ENCODE measurements around the gene FMNL2.
"Not testable (repeated sequence)": the region's sequence is repeated elsewhere in the genome, so short reads cannot be mapped to it uniquely, and the experiment has no call there.

Gene FMNL2

GRCh38 chr2:152504618-152505017 is 169.6 kb downstream of the FMNL2 start:
- no peak for DNase-seq

- DNase-seq: no peak
These were observed 170.5 kb downstream of the FMNL2 start for GRCh38 chr2:152505495-152505906.

- DNase-seq: no peak
These were observed 171.9 kb downstream of the FMNL2 start for GRCh38 chr2:152506843-152507242.

GRCh38 chr2:152507907-152508306 is 172.9 kb downstream of the FMNL2 start:
- no peak for DNase-seq

GRCh38 chr2:152508446-152508845 is 173.5 kb downstream of the FMNL2 start:
- no peak for DNase-seq

GRCh38 chr2:152509772-152510491 is 175.0 kb downstream of the FMNL2 start:
- DNase-seq: no peak

GRCh38 chr2:152510621-152511020 is 175.6 kb downstream of the FMNL2 start:
- DNase-seq: no peak

- no peak for DNase-seq
These were observed 177.0 kb downstream of the FMNL2 start for GRCh38 chr2:152511981-152512380.

GRCh38 chr2:152513029-152513428 is 178.1 kb downstream of the FMNL2 start:
- DNase-seq: no peak

GRCh38 chr2:152513681-152514080 is 178.7 kb downstream of the FMNL2 start:
- no peak for DNase-seq

GRCh38 chr2:152518034-152518433 is 183.1 kb downstream of the FMNL2 start:
- DNase-seq: no peak

- no peak for DNase-seq
These were observed 183.9 kb downstream of the FMNL2 start for GRCh38 chr2:152518641-152519580.

- DNase-seq: no peak
These were observed 184.6 kb downstream of the FMNL2 start for GRCh38 chr2:152519581-152519952.

GRCh38 chr2:152520759-152521158 is 185.8 kb downstream of the FMNL2 start:
- DNase-seq: no peak

GRCh38 chr2:152522446-152522845 is 187.5 kb downstream of the FMNL2 start:
- DNase-seq: not testable (repeated sequence)

GRCh38 chr2:152523091-152523490 is 188.1 kb downstream of the FMNL2 start:
- no peak for DNase-seq

- no peak for DNase-seq
These were observed 190.4 kb downstream of the FMNL2 start for GRCh38 chr2:152525277-152525838.

GRCh38 chr2:152529420-152530115 is 194.6 kb downstream of the FMNL2 start:
- no peak for DNase-seq

- DNase-seq: no peak
These were observed 197.3 kb downstream of the FMNL2 start for GRCh38 chr2:152532241-152532640.

GRCh38 chr2:152534460-152535135 is 199.6 kb downstream of the FMNL2 start:
- DNase-seq: no peak

- DNase-seq: no peak
These were observed 202.2 kb downstream of the FMNL2 start for GRCh38 chr2:152537081-152537651.

- no peak for DNase-seq
These were observed 204.4 kb downstream of the FMNL2 start for GRCh38 chr2:152539424-152539823.

Measured in KG1 (cell line).